H1 (cell line): ENCODE measurements around the gene FBXO8. TPM values are rescaled to one million over a fixed set of nuclear protein-coding genes. Genes with fewer than 3 reads are reported as not detected.

ENCODE experiments used
- CTCF ChIA-PET: fragments of 300-600 bp; sonication (Branson Sonifier 250); formaldehyde crosslinking; loops from one replicate; lab custom pipeline; 2021; ENCODE audit not compliant: partially characterized antibody; lab: Charles Lee
- POLR2A ChIA-PET: fragments of 300-600 bp; sonication (Branson Sonifier 250); formaldehyde crosslinking; loops from one replicate; lab custom pipeline; 2021; ENCODE audit warnings: inconsistent platforms; ENCODE audit not compliant: partially characterized antibody; lab: Charles Lee
- DNase-seq, 2 experiments: peaks; one replicate each; pipeline versions ENCODE4 v3.0.0 to v3.0.0-alpha.2; 2010 to 2022; ENCODE audit warnings: low spot score in 2 of 2, low read depth in 1 of 2, mixed read lengths in 1 of 2
- FAIRE-seq: peaks from 2 replicates; lab custom pipeline; 2011; peaks lifted over from hg19 to GRCh38; lab: Jason Lieb, UNC
- H2AFZ ChIP-seq: 2 replicates; pipeline ENCODE4 v1.8.1; 2012; ENCODE audit warnings: low read length, inconsistent platforms
- H2AK5ac ChIP-seq: 2 replicates; pipeline ENCODE4 v1.6.1; 2013; ENCODE audit warnings: low read depth, low read length
- H2BK120ac ChIP-seq: replicated peaks from 2 replicates; pipeline ENCODE3; 2013; ENCODE audit warnings: low read depth, low read length, inconsistent platforms
- H2BK12ac ChIP-seq: 2 replicates; pipeline ENCODE4 v1.6.1; 2013; ENCODE audit warnings: low read depth, low read length
- H2BK15ac ChIP-seq: 2 replicates; pipeline ENCODE4 v1.6.1; 2013; ENCODE audit warnings: low read length
- H2BK20ac ChIP-seq: 2 replicates; pipeline ENCODE4 v1.6.1; 2013; ENCODE audit warnings: low read length
- H2BK5ac ChIP-seq: 2 replicates; pipeline ENCODE4 v1.6.1; 2013; ENCODE audit warnings: low read depth, low read length
- H3K14ac ChIP-seq: 2 replicates; pipeline ENCODE4 v1.6.1; 2013; ENCODE audit warnings: inconsistent platforms; ENCODE audit not compliant: insufficient read length
- H3K18ac ChIP-seq: 2 replicates; pipeline ENCODE4 v1.6.1; 2013; ENCODE audit warnings: low read length; ENCODE audit errors: extremely low read depth
- H3K23ac ChIP-seq: 2 replicates; pipeline ENCODE4 v1.6.1; 2013; ENCODE audit warnings: inconsistent platforms; ENCODE audit not compliant: insufficient read length
- H3K23me2 ChIP-seq: 2 replicates; pipeline ENCODE4 v1.6.1; 2013; ENCODE audit warnings: low read depth, low read length
- H3K27ac ChIP-seq: 2 replicates; pipeline ENCODE4 v1.6.1; 2011; ENCODE audit warnings: low read depth, low read length, inconsistent platforms
- H3K27me3 ChIP-seq, 4 experiments: replicated peaks in 1 of 4; 1 replicate in 1 of 4; 2 replicates in 3 of 4; pipeline versions ENCODE4 v1.6.1 to v1.8.1; 2011 to 2013; ENCODE audit warnings: low read length in 3 of 4, mild to moderate bottlenecking in 3 of 4, inconsistent platforms in 2 of 4, mixed read lengths in 2 of 4, moderate library complexity in 1 of 4; ENCODE audit not compliant: control insufficient read depth in 3 of 4, insufficient read depth in 3 of 4; ENCODE audit errors: extremely low read depth in 1 of 4
- H3K36me3 ChIP-seq, 4 experiments: 2 replicates each; pipeline versions ENCODE4 v1.6.1 to v1.8.1; 2011 to 2013; ENCODE audit warnings: mild to moderate bottlenecking in 4 of 4, low read length in 3 of 4, moderate library complexity in 2 of 4, control low read depth in 1 of 4, inconsistent platforms in 1 of 4; ENCODE audit not compliant: insufficient read depth in 4 of 4, control insufficient read depth in 2 of 4
- H3K4ac ChIP-seq: replicated peaks from 2 replicates; pipeline ENCODE3; 2013; ENCODE audit warnings: low read length, low read depth, mixed read lengths, inconsistent platforms; ENCODE audit not compliant: insufficient read length
- H3K4me1 ChIP-seq, 4 experiments: replicated peaks in 1 of 4; 1 replicate in 1 of 4; 2 replicates in 3 of 4; pipeline versions ENCODE4 v1.6.1 to v1.8.1; 2011 to 2013; ENCODE audit warnings: low read length in 3 of 4, inconsistent platforms in 2 of 4, mixed read lengths in 1 of 4; ENCODE audit not compliant: insufficient read depth in 4 of 4, control insufficient read depth in 3 of 4
- H3K4me2 ChIP-seq, 2 experiments: 2 replicates each; pipeline versions ENCODE4 v1.6.1 to v1.8.1; 2011 to 2013; ENCODE audit warnings: low read depth in 2 of 2, low read length in 2 of 2, control low read depth in 1 of 2, inconsistent platforms in 1 of 2, mild to moderate bottlenecking in 1 of 2; ENCODE audit not compliant: insufficient read depth in 1 of 2
- H3K4me3 ChIP-seq, 4 experiments: fragments of 200-600, 300-600 bp in 1 of 4; sonication (generic), shearing (Covaris generic), sonication (Bioruptor Twin) in 1 of 4; 2 replicates each; pipeline versions ENCODE4 v1.5.1 to v1.8.1; 2011 to 2016; ENCODE audit warnings: low read length in 4 of 4, low read depth in 3 of 4, control low read depth in 2 of 4, inconsistent platforms in 2 of 4, mild to moderate bottlenecking in 2 of 4, mixed read lengths in 1 of 4, moderate library complexity in 1 of 4; ENCODE audit not compliant: insufficient read depth in 2 of 4; ENCODE audit errors: extremely low read depth in 1 of 4
- H3K56ac ChIP-seq: replicated peaks from 2 replicates; pipeline ENCODE3; 2013; ENCODE audit warnings: low read depth, mild to moderate bottlenecking, mixed read lengths, low read length, inconsistent platforms; ENCODE audit not compliant: insufficient read length
- H3K79me1 ChIP-seq: 2 replicates; pipeline ENCODE4 v1.6.1; 2013; ENCODE audit warnings: low read depth, low read length, control low read depth
- H3K79me2 ChIP-seq, 2 experiments: 2 replicates each; pipeline versions ENCODE4 v1.6.1 to v1.8.1; 2012 to 2013; ENCODE audit warnings: low read length in 2 of 2, mild to moderate bottlenecking in 2 of 2, inconsistent platforms in 1 of 2; ENCODE audit not compliant: insufficient read depth in 2 of 2, control insufficient read depth in 1 of 2
- H3K9ac ChIP-seq, 4 experiments: replicated peaks in 1 of 4; 1 replicate in 1 of 4; 2 replicates in 3 of 4; pipeline versions ENCODE4 v1.6.1 to v1.8.1; 2011 to 2013; ENCODE audit warnings: low read depth in 3 of 4, low read length in 3 of 4, control low read depth in 2 of 4, mild to moderate bottlenecking in 2 of 4, moderate library complexity in 2 of 4, inconsistent platforms in 1 of 4; ENCODE audit errors: extremely low read depth in 1 of 4
- H3K9me3 ChIP-seq, 2 experiments: 2 replicates each; pipeline versions ENCODE4 v1.6.1 to v1.8.1; 2012 to 2013; ENCODE audit warnings: mild to moderate bottlenecking in 2 of 2, moderate library complexity in 2 of 2, control low read depth in 1 of 2, inconsistent platforms in 1 of 2, low read depth in 1 of 2, low read length in 1 of 2, mixed read lengths in 1 of 2; ENCODE audit not compliant: insufficient read depth in 2 of 2
- H4K20me1 ChIP-seq, 2 experiments: replicated peaks in 1 of 2; 2 replicates each; pipeline versions ENCODE3 to v1.8.1; 2011 to 2013; ENCODE audit warnings: inconsistent platforms in 2 of 2, low read length in 2 of 2, mild to moderate bottlenecking in 1 of 2; ENCODE audit not compliant: insufficient read depth in 2 of 2, control insufficient read depth in 1 of 2
- H4K5ac ChIP-seq: 2 replicates; pipeline ENCODE4 v1.6.1; 2013; ENCODE audit warnings: low read length, low read depth, mixed read lengths, inconsistent platforms; ENCODE audit not compliant: insufficient read length
- H4K8ac ChIP-seq: 2 replicates; pipeline ENCODE4 v1.8.0; 2013; ENCODE audit warnings: mild to moderate bottlenecking, moderate library complexity, low read length, inconsistent platforms; ENCODE audit not compliant: insufficient read depth; ENCODE audit errors: extremely low read depth
- H4K91ac ChIP-seq: replicated peaks from 2 replicates; pipeline ENCODE3; 2013; ENCODE audit warnings: low read length, mixed read lengths, inconsistent platforms; ENCODE audit not compliant: insufficient read length
- BACH1 ChIP-seq: IDR thresholded peaks from 2 replicates; pipeline ENCODE4 v1.6.1; 2012; ENCODE audit warnings: low read length, improper control_type of control experiment
- CTBP2 ChIP-seq: IDR thresholded peaks from 2 replicates; pipeline ENCODE4 v1.7.0; 2011; ENCODE audit warnings: borderline replicate concordance, mild to moderate bottlenecking, moderate library complexity, mixed read lengths, low read length; ENCODE audit not compliant: insufficient read depth, insufficient read length
- SP1 ChIP-seq: IDR thresholded peaks from 2 replicates; pipeline ENCODE4 v1.6.1; 2011; ENCODE audit warnings: low read depth, low read length
- TCF12 ChIP-seq: IDR thresholded peaks from 2 replicates; pipeline ENCODE4 v1.6.1; 2011; ENCODE audit warnings: low read depth, mild to moderate bottlenecking, low read length
- polyA plus RNA-seq, 7 experiments: library from polyadenylated mRNA; depleted of rRNA in 3 of 7; stranded (reverse) in 5 of 7; unstranded in 2 of 7; fragments of >200 nt in 5 of 7; fragments of 200-250 nt in 2 of 7; gene quantifications; 1 replicate in 5 of 7; 2 replicates in 1 of 7; 4 replicates in 1 of 7; pipeline versions ENCODE4 v1.2.1 to v1.2.3, GENCODE V29; 2011 to 2013; ENCODE audit warnings: missing spikeins in 2 of 7, mixed read lengths in 2 of 7
- total RNA-seq: library from RNA; stranded (reverse); fragmentation: NEBNext Ultra II Directional; extraction: Animal tissue kit (Norgen Biotek cat#: 25700); gene quantifications from 2 replicates; pipeline ENCODE4 v1.2.1, GENCODE V29; 2021

FBXO8 gene
- total and polyA plus RNA-seq, 2 of the 8 experiments (the other 6 are each of a cell fraction or from before 2014, with no cell fraction given) = 5.1 to 7.5 TPM

DNA sequence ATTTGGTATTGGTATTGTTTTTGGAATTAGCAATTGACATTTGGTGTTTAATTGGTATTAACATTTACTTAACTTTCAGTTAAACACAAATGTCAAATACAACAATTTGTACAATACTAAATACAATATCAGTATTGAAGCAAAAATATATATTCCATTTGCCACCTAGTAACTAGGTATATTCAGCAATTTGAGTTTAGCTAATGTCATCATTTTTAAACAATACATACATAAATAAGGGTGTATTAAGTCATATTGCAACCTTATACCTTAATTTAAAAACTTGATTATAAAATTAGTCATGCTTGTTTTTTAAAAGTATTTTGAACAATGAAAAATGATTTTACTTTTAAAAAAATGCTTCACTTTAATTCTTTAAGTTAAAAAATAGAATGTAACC, 53.3 kb downstream of the FBXO8 start:
- H3K79me2 ChIP-seq = no peaks in the 10 kb centered on the region
- H2BK15ac ChIP-seq = no peak overlapping the region
- no peaks in the 10 kb centered on the region for H3K23me2 ChIP-seq
- no peak overlapping the region for H4K8ac ChIP-seq
- ChIA-PET CTCF (interaction anchor here (0.8 kb wide), 1 partner anchor 89 kb away, joined by 3 read pairs; no protein-coding TSS in a partner anchor), POLR2A (interaction anchor here (0.6 kb wide), 1 partner anchor 55 kb away, joined by 3 read pairs; no protein-coding TSS in a partner anchor)
- H3K79me1 ChIP-seq = no peaks in the 10 kb centered on the region
- no peaks in the 10 kb centered on the region for H4K20me1 ChIP-seq
- no peaks in the 10 kb centered on the region for H3K4me1 ChIP-seq
- no peak overlapping the region for H2BK120ac ChIP-seq
- no peak overlapping the region for H3K4me3 ChIP-seq
- no peak overlapping the region for H3K27ac ChIP-seq
- no peak overlapping the region for H4K5ac ChIP-seq
- no peak overlapping the region for H3K18ac ChIP-seq
- H2AFZ ChIP-seq = no peak overlapping the region
- no peak overlapping the region for H3K4ac ChIP-seq
- H3K9me3 ChIP-seq = no peaks in the 10 kb centered on the region
- H3K23ac ChIP-seq = no peak overlapping the region
- H3K56ac ChIP-seq = no peak overlapping the region
- DNase-seq (no peak), FAIRE-seq (no peak)
- H2BK5ac ChIP-seq = no peak overlapping the region
- H2AK5ac ChIP-seq = no peak overlapping the region
- no peak overlapping the region for H2BK20ac ChIP-seq
- no peak overlapping the region for H4K91ac ChIP-seq
- H3K36me3 ChIP-seq = no peaks in the 10 kb centered on the region
- H3K14ac ChIP-seq = no peak overlapping the region
- H3K9ac ChIP-seq = no peak overlapping the region
- no peaks in the 10 kb centered on the region for H3K27me3 ChIP-seq
- no peak overlapping the region for H3K4me2 ChIP-seq
- no peak overlapping the region for H2BK12ac ChIP-seq
- no peak for TF ChIP-seq SP1
- no peak for TF ChIP-seq CTBP2
- TF ChIP-seq TCF12 = no peak
- TF ChIP-seq BACH1 = no peak
